Endothelial cell of umbilical vein (primary cell): ENCODE measurements around the gene JSRP1.

Experiments
- CTCF ChIP-seq, 2 donors: IDR thresholded peaks; 1 replicate in 1 of 2; 2 replicates in 1 of 2; pipeline ENCODE4 v1.5.1; 2011; ENCODE audit warnings: low read length in 2 of 2, mild to moderate bottlenecking in 2 of 2, moderate library complexity in 2 of 2, control low read depth in 1 of 2, inconsistent platforms in 1 of 2, low read depth in 1 of 2; ENCODE audit not compliant: insufficient read depth in 1 of 2; ENCODE audit errors: extremely low read depth in 1 of 2
- GATA2 ChIP-seq: IDR thresholded peaks from 2 replicates; pipeline ENCODE4 v1.7.0; 2011; ENCODE audit warnings: low read depth, mild to moderate bottlenecking, moderate library complexity, mixed read lengths, low read length; ENCODE audit not compliant: insufficient read length, insufficient read depth

- TF ChIP-seq CTCF (IDR thresholded peaks at IDR 0.05; ENCODE audit: extremely low read depth in 1 of 2, insufficient read depth in 1 of 2, low read depth in 1 of 2, low read length in 2 of 2) (no peak), GATA2 (no peak)
Observed at GRCh38 chr19:2228157-2229030, 27.8 kb downstream of the JSRP1 start.
